A549 (cell line): ENCODE measurements around the gene PMVK. TPM values are rescaled to one million over a fixed set of nuclear protein-coding genes. Genes with fewer than 3 reads are reported as not detected.
A peak's percentile ranks its signal among the peaks of the same experiment; 100 is the strongest.

Source experiments
- ATAC-seq, 2 experiments: fragments of 200-7000 bp in 1 of 2; fragments of >200 bp in 1 of 2; cut with Nextera tagmentation in 1 of 2; cut with Tn5 transposase in 1 of 2; 3 replicates each; pipeline versions ENCODE4 v1.8.0 to v1.9.1; 2018 to 2020; ENCODE audit warnings: mild to moderate bottlenecking in 1 of 2, moderate library complexity in 1 of 2
- CTCF ChIA-PET: fragments of 300-600 bp; sonication (Branson Sonifier 250); formaldehyde crosslinking; extraction: SDS; loops from one replicate; lab custom pipeline; 2021; ENCODE audit warnings: antibody characterized with exemption, inconsistent platforms; lab: Yijun Ruan, JAX
- POLR2A ChIA-PET: fragments of 350-600 bp; formaldehyde crosslinking; extraction: SDS; loops from one replicate; lab custom pipeline; 2021; ENCODE audit warnings: antibody characterized with exemption, inconsistent platforms; lab: Yijun Ruan, JAX
- DNase-seq, 2 experiments: peaks; one replicate each; pipeline versions ENCODE4 v3.0.0 to v3.0.0-alpha.2; 2011 to 2016; ENCODE audit warnings: low read depth in 1 of 2, low spot score in 1 of 2
- FAIRE-seq: peaks from 2 replicates; lab custom pipeline; 2011; peaks lifted over from hg19 to GRCh38; lab: Jason Lieb, UNC
- H3K27ac ChIP-seq, 2 experiments: fragments of >200 bp; sonication (Bioruptor Twin); formaldehyde crosslinking; 3 replicates each; pipeline ENCODE4 v1.5.1; 2016 to 2017
- H3K4me1 ChIP-seq: fragments of >200 bp; sonication (Bioruptor Twin); formaldehyde crosslinking; 3 replicates; pipeline ENCODE4 v1.6.1; 2016
- H3K4me2 ChIP-seq: fragments of >200 bp; sonication (Bioruptor Twin); formaldehyde crosslinking; 3 replicates; pipeline ENCODE4 v1.6.1; 2016
- H3K4me3 ChIP-seq: fragments of >200 bp; sonication (Bioruptor Twin); formaldehyde crosslinking; 3 replicates; pipeline ENCODE4 v1.5.1; 2016
- H3K9me3 ChIP-seq: fragments of >200 bp; sonication (Bioruptor Twin); formaldehyde crosslinking; 3 replicates; pipeline ENCODE4 v1.6.1; 2016
- ATOH8 ChIP-seq: fragments of 250-450 bp; sonication (Bioruptor Pico); IDR thresholded peaks from 2 replicates; pipeline ENCODE4 v1.5.0; 2020; ENCODE audit warnings: low read depth, mild to moderate bottlenecking, moderate library complexity
- CHD2 ChIP-seq: fragments of 150-350 bp; IDR thresholded peaks from 2 replicates; pipeline ENCODE4 v1.6.1; 2014; ENCODE audit warnings: low read length; ENCODE audit not compliant: partially characterized antibody
- CHD4 ChIP-seq: fragments of 200-600 bp; sonication (generic); IDR thresholded peaks from 2 replicates; pipeline ENCODE4 v1.6.1; 2016; ENCODE audit warnings: antibody characterized with exemption, mild to moderate bottlenecking, borderline replicate concordance
- EHF ChIP-seq: fragments of 250-450 bp; sonication (Bioruptor Pico); IDR thresholded peaks from 2 replicates; pipeline ENCODE4 v1.5.0; 2020; ENCODE audit warnings: mild to moderate bottlenecking
- EHMT2 ChIP-seq: fragments of 200-600 bp; sonication (generic); IDR thresholded peaks from 2 replicates; pipeline ENCODE4 v1.6.1; 2016; ENCODE audit warnings: antibody characterized with exemption, low read depth, mild to moderate bottlenecking, moderate library complexity
- GATA3 ChIP-seq: IDR thresholded peaks from 2 replicates; pipeline ENCODE4 v1.6.1; 2012; ENCODE audit warnings: borderline replicate concordance
- HEYL ChIP-seq: fragments of 250-450 bp; sonication (Bioruptor Pico); IDR thresholded peaks from 2 replicates; pipeline ENCODE4 v1.8.0; 2021; ENCODE audit warnings: mild to moderate bottlenecking, moderate library complexity
- HOXB5 ChIP-seq: fragments of 250-450 bp; sonication (Bioruptor Pico); IDR thresholded peaks from 2 replicates; pipeline ENCODE4 v1.5.0; 2020; ENCODE audit warnings: mild to moderate bottlenecking, moderate library complexity
- JUN ChIP-seq, 2 experiments: fragments of >200 bp; sonication (Bioruptor Twin); formaldehyde crosslinking; IDR thresholded peaks; 2 replicates in 1 of 2; 3 replicates in 1 of 2; pipeline ENCODE4 v1.6.1; 2016 to 2017
- KDM1A ChIP-seq: fragments of 200-600 bp; sonication (generic); IDR thresholded peaks from 2 replicates; pipeline ENCODE4 v1.6.1; 2016; ENCODE audit warnings: low read depth, mild to moderate bottlenecking
- MAX ChIP-seq: IDR thresholded peaks from 2 replicates; pipeline ENCODE4 v1.6.1; 2012
- NFE2L2 ChIP-seq: fragments of 150-350 bp; conservative IDR thresholded peaks from 2 replicates; pipeline ENCODE4 v1.6.1; 2014; ENCODE audit warnings: low read length
- PBX3 ChIP-seq: IDR thresholded peaks from 2 replicates; pipeline ENCODE4 v1.6.1; 2012
- PHF8 ChIP-seq: fragments of 200-600 bp; sonication (generic); IDR thresholded peaks from 2 replicates; pipeline ENCODE4 v1.6.1; 2016; ENCODE audit warnings: low read depth, mild to moderate bottlenecking, antibody characterized with exemption, moderate library complexity, borderline replicate concordance
- POLR2A ChIP-seq: IDR thresholded peaks from 2 replicates; pipeline ENCODE4 v1.6.1; 2012; ENCODE audit warnings: mild to moderate bottlenecking, low read length
- POLR2AphosphoS2 ChIP-seq: conservative IDR thresholded peaks from 2 replicates; pipeline ENCODE4 v1.6.1; 2012; ENCODE audit warnings: low read length, improper control_type of control experiment, inconsistent platforms
- RARB ChIP-seq: fragments of 250-450 bp; sonication (Bioruptor Pico); IDR thresholded peaks from 2 replicates; pipeline ENCODE4 v1.8.0; 2021; ENCODE audit warnings: mild to moderate bottlenecking, moderate library complexity
- RCOR1 ChIP-seq: fragments of 150-350 bp; IDR thresholded peaks from 2 replicates; pipeline ENCODE4 v1.6.1; 2014; ENCODE audit warnings: antibody characterized with exemption, low read length, low read depth
- REST ChIP-seq: fragments of 200-600 bp; sonication (generic); IDR thresholded peaks from 2 replicates; pipeline ENCODE4 v1.6.1; 2016; ENCODE audit warnings: antibody characterized with exemption, mild to moderate bottlenecking, moderate library complexity
- RFX5 ChIP-seq: fragments of 450-650 bp; IDR thresholded peaks from 2 replicates; pipeline ENCODE4 v1.7.1; 2014; ENCODE audit warnings: antibody characterized with exemption, mild to moderate bottlenecking, moderate library complexity
- SREBF2 ChIP-seq: fragments of 450-650 bp; IDR thresholded peaks from 2 replicates; pipeline ENCODE4 v1.6.1; 2014; ENCODE audit warnings: mild to moderate bottlenecking, moderate library complexity
- TFCP2L1 ChIP-seq: fragments of 250-450 bp; sonication (Bioruptor Pico); IDR thresholded peaks from 2 replicates; pipeline ENCODE4 v1.5.0; 2021; ENCODE audit warnings: mild to moderate bottlenecking
- USF2 ChIP-seq: fragments of 450-650 bp; IDR thresholded peaks from 2 replicates; pipeline ENCODE4 v1.6.1; 2014; ENCODE audit warnings: antibody characterized with exemption
- ZFP36 ChIP-seq: fragments of 450-650 bp; IDR thresholded peaks from 2 replicates; pipeline ENCODE4 v1.6.1; 2014; ENCODE audit warnings: borderline replicate concordance; ENCODE audit not compliant: partially characterized antibody
- WGBS: methylation state at CpG from one replicate; pipeline ENCODE4 v1.1.6; 2017; ENCODE audit errors: missing lambda C conversion rate; 5-methylcytosine and 5-hydroxymethylcytosine counted together
- polyA plus RNA-seq, 4 experiments: library from polyadenylated mRNA; depleted of rRNA in 3 of 4; stranded (reverse); fragments of >200 nt; fragmentation: RNase III in 1 of 4; extraction: RNeasy Plus Mini Kit Qiagen cat#74134 plus additional on column Dnase treatment in 1 of 4; gene quantifications; 2 replicates in 3 of 4; 3 replicates in 1 of 4; pipeline ENCODE4 v1.2.3, GENCODE V29; 2011 to 2017

The PMVK gene
- polyA plus RNA-seq, 2 of the 4 experiments (the other 2 are of a cell fraction) = 35.7 to 52.0 TPM

- POLR2A ChIA-PET = no interaction called here
- Histone ChIP-seq H3K27ac (no peak overlapping the region), H3K4me2 (no peak overlapping the region), H3K9me3 (no peaks in the 10 kb centered on the region), H3K4me1 (peaks cover 13% of the 10 kb centered on the region; the same call in 2 of the 3 replicates)
- CTCF ChIA-PET = interaction anchor here (0.7 to 1.4 kb wide), 7 partner anchors 8 to 682 kb away, joined by 3 to 4 read pairs (median 3); no protein-coding TSS in a partner anchor
- FAIRE-seq = no peak
- WGBS = 88% methylated on average over 1 of the region's 1 CpG
- no peak for ATAC-seq
- TF ChIP-seq NFE2L2 = no peak
- TF ChIP-seq USF2 = no peak
- no peak for TF ChIP-seq PBX3
- no peak for TF ChIP-seq SREBF2
- no peak for TF ChIP-seq RARB (CRISPR knock-in tag)
- TF ChIP-seq JUN (IDR thresholded peaks at IDR 0.05) = no peak
- TF ChIP-seq, all 56 proteins: peak for 0
- no peak for DNase-seq
- H3K4me3 ChIP-seq = no peak overlapping the region
These were observed 3.7 kb upstream of the PMVK start for GRCh38 chr1:154940213-154940560.

- Histone ChIP-seq H3K27ac (no peak overlapping the region), H3K4me1 (peaks cover 13% of the 10 kb centered on the region; the same call in 2 of the 3 replicates), H3K9me3 (no peaks in the 10 kb centered on the region), H3K4me3 (no peak overlapping the region), H3K4me2 (no peak overlapping the region)
- ATAC-seq (no peak), DNase-seq (peak in 1 of 2 experiments; percentile 35), FAIRE-seq (no peak)
- no peak for TF ChIP-seq NFE2L2
- TF ChIP-seq CHD4 = no peak
- TF ChIP-seq JUN (IDR thresholded peaks at IDR 0.05) = no peak
- no peak for TF ChIP-seq REST
- TF ChIP-seq CHD2 = no peak
- TF ChIP-seq HOXB5 = no peak
- CTCF ChIA-PET = interaction anchor here (0.7 to 4.3 kb wide), 9 partner anchors 8 to 1262 kb away, joined by 3 to 20 read pairs (median 4); partner anchors contain the start of genes PBXIP1 and PYGO2
- POLR2A ChIA-PET = no interaction called here
- WGBS = 93% methylated on average over 7 of the region's 7 CpGs
These were observed 2.3 kb upstream of the PMVK start for GRCh38 chr1:154938604-154939399.

- H3K9me3 ChIP-seq = no peaks in the 10 kb centered on the region
- ATAC-seq (no peak), FAIRE-seq (no peak), DNase-seq (no peak)
- POLR2A ChIA-PET = no interaction called here
- CTCF ChIA-PET = interaction anchor here (1.0 to 4.3 kb wide), 9 partner anchors 8 to 457 kb away, joined by 3 to 20 read pairs (median 4); partner anchors contain the start of genes PBXIP1 and PYGO2
- peak overlapping the region; percentile 92 for H3K4me2 ChIP-seq
- peaks cover 13% of the 10 kb centered on the region; the same call in 2 of the 3 replicates for H3K4me1 ChIP-seq
- 87% methylated on average over 8 of the region's 8 CpGs for WGBS
- TF ChIP-seq CHD2 = no peak
- no peak for TF ChIP-seq EHF (CRISPR knock-in tag)
- TF ChIP-seq EHMT2 = no peak
- no peak for TF ChIP-seq POLR2A
- no peak for TF ChIP-seq HEYL
- no peak for TF ChIP-seq ATOH8
- no peak for TF ChIP-seq POLR2AphosphoS2
- no peak for TF ChIP-seq GATA3
- no peak for TF ChIP-seq KDM1A
- TF ChIP-seq RFX5 = no peak
- no peak for TF ChIP-seq ZFP36
- no peak for TF ChIP-seq PBX3
- TF ChIP-seq MAX = no peak
- TF ChIP-seq TFCP2L1 = no peak
- TF ChIP-seq PHF8 = no peak
- no peak for TF ChIP-seq RCOR1
- H3K4me3 ChIP-seq = peak overlapping the region; percentile 61; the same call in 2 of the 3 replicates
- peak overlapping the region; percentile 97 to 98; a peak in 5 of 6 replicates for H3K27ac ChIP-seq
These were observed 1.5 kb upstream of the PMVK start for GRCh38 chr1:154937988-154938386.
